ENCODE results near the gene ENDOD1.

The ENDOD1 gene

DNA sequence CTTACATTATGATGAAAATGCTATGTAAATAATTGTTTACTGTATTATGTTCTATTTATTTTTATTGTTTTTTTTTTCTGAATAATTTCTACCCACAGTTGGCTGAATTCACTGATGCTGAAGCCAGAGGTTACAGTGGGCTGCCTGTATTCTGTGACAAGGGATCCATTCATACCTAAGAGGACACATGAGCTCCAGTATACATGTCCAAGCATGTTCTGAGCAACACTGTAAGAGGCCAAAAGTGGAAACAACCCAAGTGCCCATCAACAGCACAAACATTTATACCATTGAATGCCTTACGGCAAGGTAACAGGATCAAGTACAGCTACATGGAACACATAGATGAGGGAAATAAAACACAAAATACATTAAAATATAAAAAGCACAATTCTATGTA, 24.3 kb upstream of the ENDOD1 start:
- H2AFZ ChIP-seq (ENCODE audit: insufficient read depth, low read length, poor library complexity): no peak overlapping the region
- H2BK120ac ChIP-seq (ENCODE audit: insufficient read depth, low read length, poor library complexity): no peak overlapping the region

DNA sequence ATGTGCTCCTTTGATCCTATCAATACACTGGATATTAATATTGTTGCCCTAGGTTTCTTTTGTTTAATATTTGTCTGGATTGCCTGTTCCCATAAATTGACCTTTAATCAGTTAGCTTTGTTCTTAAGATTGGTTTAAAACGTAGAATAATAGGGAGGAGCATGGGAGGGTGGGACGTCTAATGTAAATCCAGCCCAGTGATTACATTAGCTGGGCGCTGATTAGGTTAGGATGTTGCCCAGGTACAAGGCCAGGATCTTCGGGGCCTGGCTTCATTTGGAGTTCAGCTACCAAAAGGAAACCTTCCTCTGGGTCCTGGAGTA, 23.0 kb upstream of the ENDOD1 start, which contains the start of gene SRSF8:
Gene SRSF8, plus strand, starts transcription at position 204 of the 323 bp plus-strand sequence. CDS start 308 bp downstream, outside the sequence.
- H3K9me3 ChIP-seq (ENCODE audit: insufficient read depth, low read depth, low read length): no peaks in the 10 kb centered on the region
- H3K9ac ChIP-seq (ENCODE audit: low read length): peak within 1 kb of the TSS; percentile 94
- WGBS (ENCODE audit: extremely low coverage, insufficient coverage, insufficient read length): no CpG with 5 or more reads among the region's 4 CpGs
- peak within 1 kb of the TSS; percentile 78 for H3K23ac ChIP-seq (ENCODE audit: low read length)
- H3K79me2 ChIP-seq (ENCODE audit: control insufficient read depth, insufficient read depth, low read length, poor library complexity): peaks cover 11% of the 10 kb centered on the region
- peak within 1 kb of the TSS; percentile 24 for H3K18ac ChIP-seq (ENCODE audit: low read length)
- peak within 1 kb of the TSS; percentile 67 for H4K8ac ChIP-seq (ENCODE audit: low read depth, low read length)
- peak within 1 kb of the TSS; percentile 86 for H4K91ac ChIP-seq (ENCODE audit: low read depth, low read length)
- peak within 1 kb of the TSS; percentile 24 for H2BK5ac ChIP-seq (ENCODE audit: low read depth, low read length, poor library complexity)
- peak within 1 kb of the TSS; percentile 79 for H3K27ac ChIP-seq (ENCODE audit: low read depth, low read length)
- peak within 1 kb of the TSS; percentile 12 for H4K12ac ChIP-seq (ENCODE audit: low read depth, low read length)
- peak within 1 kb of the TSS; percentile 89 for H3K4me3 ChIP-seq (ENCODE audit: low read depth, low read length)
- H3K36me3 ChIP-seq (ENCODE audit: control insufficient read depth in 1 of 2, insufficient read depth in 2 of 2, low read length in 2 of 2): no peaks in the 10 kb centered on the region
- no peak for DNase-seq
- H3K4me2 ChIP-seq (ENCODE audit: low read length): peak within 1 kb of the TSS; percentile 80
- H2BK120ac ChIP-seq (ENCODE audit: insufficient read depth, low read length, poor library complexity): peak within 1 kb of the TSS; percentile 85
- H3K4me1 ChIP-seq (ENCODE audit: control insufficient read depth in 1 of 2, insufficient read depth in 2 of 2, low read length in 2 of 2): no peaks in the 10 kb centered on the region
- peaks cover 12% of the 10 kb centered on the region for H3K79me1 ChIP-seq (ENCODE audit: low read length)
- peak within 1 kb of the TSS; percentile 21 for H3K4ac ChIP-seq (ENCODE audit: low read depth, low read length)
- H3K27me3 ChIP-seq (ENCODE audit: insufficient read depth, low read length): no peaks in the 10 kb centered on the region
- H2AFZ ChIP-seq (ENCODE audit: insufficient read depth, low read length, poor library complexity): peak within 1 kb of the TSS; percentile 58
- peak within 1 kb of the TSS; percentile 5 for H2BK12ac ChIP-seq (ENCODE audit: low read length)
- H2AK5ac ChIP-seq (ENCODE audit: low read length): peak within 1 kb of the TSS; percentile 24
- H3K14ac ChIP-seq (ENCODE audit: low read length): peak within 1 kb of the TSS; percentile 25

More for the DNA sequence above, 24.3 kb upstream of the ENDOD1 start:
- H3K4me3 ChIP-seq (ENCODE audit: low read depth, low read length): no peak overlapping the region
- no peak overlapping the region for H4K12ac ChIP-seq (ENCODE audit: low read depth, low read length)
- H4K8ac ChIP-seq (ENCODE audit: low read depth, low read length): no peak overlapping the region
- no peak for DNase-seq
- no peak overlapping the region for H2AK5ac ChIP-seq (ENCODE audit: low read length)
- no CpG with 5 or more reads among the region's 1 CpG for WGBS (ENCODE audit: extremely low coverage, insufficient coverage, insufficient read length)
- peak overlapping the region; percentile 74 for H3K23ac ChIP-seq (ENCODE audit: low read length)
- H3K18ac ChIP-seq (ENCODE audit: low read length): no peak overlapping the region
- H3K9ac ChIP-seq (ENCODE audit: low read length): no peak overlapping the region
- H4K91ac ChIP-seq (ENCODE audit: low read depth, low read length): no peak overlapping the region
- peaks cover 12% of the 10 kb centered on the region for H3K79me1 ChIP-seq (ENCODE audit: low read length)
- H3K14ac ChIP-seq (ENCODE audit: low read length): no peak overlapping the region
- H3K27me3 ChIP-seq (ENCODE audit: insufficient read depth, low read length): no peaks in the 10 kb centered on the region
- H3K9me3 ChIP-seq (ENCODE audit: insufficient read depth, low read depth, low read length): no peaks in the 10 kb centered on the region
- peaks cover 11% of the 10 kb centered on the region for H3K79me2 ChIP-seq (ENCODE audit: control insufficient read depth, insufficient read depth, low read length, poor library complexity)
- no peak overlapping the region for H2BK5ac ChIP-seq (ENCODE audit: low read depth, low read length, poor library complexity)
- H3K4me1 ChIP-seq (ENCODE audit: control insufficient read depth in 1 of 2, insufficient read depth in 2 of 2, low read length in 2 of 2): no peaks in the 10 kb centered on the region
- no peak overlapping the region for H3K4ac ChIP-seq (ENCODE audit: low read depth, low read length)
- H3K4me2 ChIP-seq (ENCODE audit: low read length): no peak overlapping the region
- no peak overlapping the region for H3K27ac ChIP-seq (ENCODE audit: low read depth, low read length)
- H2BK12ac ChIP-seq (ENCODE audit: low read length): no peak overlapping the region
- no peaks in the 10 kb centered on the region for H3K36me3 ChIP-seq (ENCODE audit: control insufficient read depth in 1 of 2, insufficient read depth in 2 of 2, low read length in 2 of 2)

DNA sequence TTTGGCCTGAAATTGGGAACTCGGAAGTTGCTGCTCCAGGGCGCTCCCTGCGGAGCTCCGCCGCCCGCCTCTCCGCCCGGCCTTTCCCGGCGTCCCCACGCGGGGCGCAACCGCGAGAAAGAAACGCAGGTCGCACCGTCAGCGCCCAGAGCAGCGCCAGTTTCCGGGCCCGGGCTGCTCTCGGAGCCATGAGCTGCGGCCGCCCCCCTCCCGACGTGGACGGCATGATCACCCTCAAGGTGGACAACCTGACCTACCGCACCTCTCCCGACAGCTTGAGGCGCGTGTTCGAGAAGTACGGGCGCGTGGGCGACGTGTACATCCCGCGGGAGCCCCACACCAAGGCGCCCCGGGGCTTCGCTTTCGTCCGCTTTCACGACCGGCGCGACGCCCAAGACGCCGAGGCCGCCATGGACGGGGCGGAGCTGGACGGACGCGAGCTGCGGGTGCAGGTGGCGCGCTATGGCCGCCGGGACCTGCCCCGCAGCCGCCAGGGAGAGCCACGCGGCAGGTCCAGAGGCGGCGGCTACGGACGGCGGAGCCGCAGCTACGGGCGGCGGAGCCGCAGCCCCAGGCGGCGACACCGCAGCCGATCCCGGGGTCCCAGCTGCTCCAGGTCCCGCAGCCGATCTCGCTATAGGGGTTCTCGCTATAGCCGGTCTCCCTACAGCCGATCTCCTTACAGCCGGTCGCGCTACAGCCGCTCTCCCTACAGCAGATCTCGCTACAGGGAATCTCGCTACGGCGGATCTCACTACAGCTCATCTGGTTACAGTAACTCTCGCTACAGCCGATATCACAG, 22.4 kb upstream of the ENDOD1 start:
- no peaks in the 10 kb centered on the region for H3K36me3 ChIP-seq (ENCODE audit: control insufficient read depth in 1 of 2, insufficient read depth in 2 of 2, low read length in 2 of 2)
- peak overlapping the region; percentile 25 for H3K14ac ChIP-seq (ENCODE audit: low read length)
- H3K4ac ChIP-seq (ENCODE audit: low read depth, low read length): peak overlapping the region; percentile 21
- peak overlapping the region; percentile 78 for H3K23ac ChIP-seq (ENCODE audit: low read length)
- WGBS (ENCODE audit: extremely low coverage, insufficient coverage, insufficient read length): no CpG with 5 or more reads among the region's 98 CpGs
- peak overlapping the region; percentile 85 for H2BK120ac ChIP-seq (ENCODE audit: insufficient read depth, low read length, poor library complexity)
- H3K4me3 ChIP-seq (ENCODE audit: low read depth, low read length): peak overlapping the region; percentile 89
- H3K18ac ChIP-seq (ENCODE audit: low read length): peak overlapping the region; percentile 24
- no peaks in the 10 kb centered on the region for H3K9me3 ChIP-seq (ENCODE audit: insufficient read depth, low read depth, low read length)
- peak overlapping the region; percentile 80 for H3K4me2 ChIP-seq (ENCODE audit: low read length)
- peak; percentile 66 to 82 for DNase-seq
- peak overlapping the region; percentile 94 for H3K9ac ChIP-seq (ENCODE audit: low read length)
- H3K79me2 ChIP-seq (ENCODE audit: control insufficient read depth, insufficient read depth, low read length, poor library complexity): peaks cover 11% of the 10 kb centered on the region
- H4K91ac ChIP-seq (ENCODE audit: low read depth, low read length): peak overlapping the region; percentile 86
- peak overlapping the region; percentile 67 for H4K8ac ChIP-seq (ENCODE audit: low read depth, low read length)
- H3K27ac ChIP-seq (ENCODE audit: low read depth, low read length): peak overlapping the region; percentile 79
- peak overlapping the region; percentile 24 for H2AK5ac ChIP-seq (ENCODE audit: low read length)
- peak overlapping the region; percentile 12 for H4K12ac ChIP-seq (ENCODE audit: low read depth, low read length)
- H2BK12ac ChIP-seq (ENCODE audit: low read length): peak overlapping the region; percentile 5
- H2AFZ ChIP-seq (ENCODE audit: insufficient read depth, low read length, poor library complexity): peak overlapping the region; percentile 58
- H3K27me3 ChIP-seq (ENCODE audit: insufficient read depth, low read length): no peaks in the 10 kb centered on the region
- H3K4me1 ChIP-seq (ENCODE audit: control insufficient read depth in 1 of 2, insufficient read depth in 2 of 2, low read length in 2 of 2): no peaks in the 10 kb centered on the region
- H2BK5ac ChIP-seq (ENCODE audit: low read depth, low read length, poor library complexity): peak overlapping the region; percentile 24
- peaks cover 12% of the 10 kb centered on the region for H3K79me1 ChIP-seq (ENCODE audit: low read length)

DNA sequence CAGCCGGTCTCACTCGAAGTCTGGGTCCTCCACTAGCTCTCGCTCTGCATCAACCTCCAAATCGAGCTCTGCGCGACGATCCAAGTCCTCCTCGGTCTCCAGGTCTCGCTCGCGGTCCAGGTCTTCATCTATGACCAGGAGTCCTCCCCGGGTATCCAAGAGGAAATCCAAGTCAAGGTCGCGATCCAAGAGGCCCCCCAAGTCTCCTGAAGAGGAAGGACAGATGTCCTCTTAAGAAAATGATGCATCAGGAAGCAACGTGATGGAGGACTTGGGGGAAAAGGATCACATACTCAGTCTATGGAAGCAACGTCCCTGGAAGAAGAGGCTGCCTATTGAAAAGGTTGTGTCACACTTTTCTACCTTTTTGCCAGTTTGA, 21.8 kb upstream of the ENDOD1 start:
- Histone ChIP-seq H4K91ac (ENCODE audit: low read depth, low read length) (peak overlapping the region; percentile 86), H3K4ac (ENCODE audit: low read depth, low read length) (peak overlapping the region; percentile 21), H3K4me3 (ENCODE audit: low read depth, low read length) (peak overlapping the region; percentile 89), H2AFZ (ENCODE audit: insufficient read depth, low read length, poor library complexity) (peak overlapping the region; percentile 58), H3K27ac (ENCODE audit: low read depth, low read length) (peak overlapping the region; percentile 79), H3K23ac (ENCODE audit: low read length) (peak overlapping the region; percentile 78), H3K14ac (ENCODE audit: low read length) (peak overlapping the region; percentile 25), H3K79me2 (ENCODE audit: control insufficient read depth, insufficient read depth, low read length, poor library complexity) (peaks cover 11% of the 10 kb centered on the region), H4K12ac (ENCODE audit: low read depth, low read length) (peak overlapping the region; percentile 12), H3K4me1 (ENCODE audit: control insufficient read depth in 1 of 2, insufficient read depth in 2 of 2, low read length in 2 of 2) (no peaks in the 10 kb centered on the region), H2BK5ac (ENCODE audit: low read depth, low read length, poor library complexity) (peak overlapping the region; percentile 24), H3K9me3 (ENCODE audit: insufficient read depth, low read depth, low read length) (no peaks in the 10 kb centered on the region), H2AK5ac (ENCODE audit: low read length) (peak overlapping the region; percentile 1), H3K9ac (ENCODE audit: low read length) (peak overlapping the region; percentile 94), H3K36me3 (ENCODE audit: control insufficient read depth in 1 of 2, insufficient read depth in 2 of 2, low read length in 2 of 2) (no peaks in the 10 kb centered on the region), H2BK12ac (ENCODE audit: low read length) (no peak overlapping the region), H3K79me1 (ENCODE audit: low read length) (peaks cover 12% of the 10 kb centered on the region), H2BK120ac (ENCODE audit: insufficient read depth, low read length, poor library complexity) (peak overlapping the region; percentile 85), H3K27me3 (ENCODE audit: insufficient read depth, low read length) (no peaks in the 10 kb centered on the region), H3K18ac (ENCODE audit: low read length) (peak overlapping the region; percentile 24), H3K4me2 (ENCODE audit: low read length) (peak overlapping the region; percentile 80), H4K8ac (ENCODE audit: low read depth, low read length) (peak overlapping the region; percentile 67)
- DNase-seq: no peak
- no CpG with 5 or more reads among the region's 16 CpGs for whole genome bisulfite sequencing (ENCODE audit: extremely low coverage, insufficient coverage, insufficient read length)

Data from trophoblast cell (in vitro differentiated cells and primary cell).